GM23338 (cell line): ENCODE results near the gene EPHA4.

Experiments
- CREB1 ChIP-seq: fragments of 250-450 bp; sonication (Bioruptor Pico); IDR thresholded peaks from 2 replicates; pipeline ENCODE4 v1.5.0; 2020; ENCODE audit warnings: low read depth, mild to moderate bottlenecking, moderate library complexity
- CTCF ChIP-seq, 2 experiments: fragments of 200-600 bp in 1 of 2; sonication (generic) in 1 of 2; conservative IDR thresholded peaks; 2 replicates each; pipeline versions ENCODE4 v1.5.1 to v1.6.1; 2016 to 2017; ENCODE audit warnings: antibody characterized with exemption in 2 of 2, low read depth in 2 of 2, mild to moderate bottlenecking in 2 of 2, moderate library complexity in 1 of 2
- EZH2 ChIP-seq: fragments of 200-600 bp; sonication (generic); IDR thresholded peaks from one replicate; pipeline ENCODE4 v1.8.0; 2017; ENCODE audit warnings: antibody characterized with exemption, mild to moderate bottlenecking, low read depth; ENCODE audit not compliant: unreplicated experiment
- EZH2phosphoT487 ChIP-seq: fragments of 200-600 bp; sonication (generic); IDR thresholded peaks from one replicate; pipeline ENCODE4 v1.8.1; 2018; ENCODE audit warnings: antibody characterized with exemption; ENCODE audit not compliant: unreplicated experiment
- JUNB ChIP-seq: IDR thresholded peaks from one replicate; pipeline ENCODE4 v1.6.1; 2016; ENCODE audit warnings: antibody characterized with exemption; ENCODE audit not compliant: unreplicated experiment
- NANOG ChIP-seq: IDR thresholded peaks from 2 replicates; pipeline ENCODE4 v1.6.1; 2016; ENCODE audit warnings: antibody characterized with exemption, borderline replicate concordance
- POLR2AphosphoS5 ChIP-seq: IDR thresholded peaks from 2 replicates; pipeline ENCODE4 v1.6.1; 2016; ENCODE audit warnings: antibody characterized with exemption, low read depth
- REST ChIP-seq: IDR thresholded peaks from one replicate; pipeline ENCODE4 v1.6.1; 2018; ENCODE audit warnings: antibody characterized with exemption; ENCODE audit not compliant: unreplicated experiment

- TF ChIP-seq CTCF (conservative IDR thresholded peaks at IDR 0.05; ENCODE audit: low read depth in 2 of 2) (no peak), EZH2phosphoT487 (peak; percentile 29), REST (no peak), POLR2AphosphoS5 (no peak), JUNB (no peak), CREB1 (CRISPR knock-in tag) (no peak), EZH2 (peak; percentile 81), NANOG (no peak)
Observed at GRCh38 chr2:221571551-221572218, 419 bp downstream of the EPHA4 start.
